GM12865 (cell line): Measurements from ENCODE around the gene SCAMP3.
A peak's percentile ranks its signal among the peaks of the same experiment; 100 is the strongest.

Experiments
- DNase-seq: peaks from one replicate; pipeline ENCODE4 v3.0.0; 2010; ENCODE audit warnings: low read depth
- H3K4me3 ChIP-seq: 2 replicates; pipeline ENCODE4 v1.5.1; 2011; ENCODE audit warnings: mild to moderate bottlenecking, low read depth, low read length, control low read depth
- TF ChIP-seq, protein P1 (sequence below): IDR thresholded peaks from 2 replicates; pipeline ENCODE4 v1.5.1; 2011; ENCODE audit warnings: low read length, control low read depth, low read depth, inconsistent platforms; ENCODE audit not compliant: insufficient read depth; ENCODE audit errors: missing control alignments

The SCAMP3 gene

DNA sequence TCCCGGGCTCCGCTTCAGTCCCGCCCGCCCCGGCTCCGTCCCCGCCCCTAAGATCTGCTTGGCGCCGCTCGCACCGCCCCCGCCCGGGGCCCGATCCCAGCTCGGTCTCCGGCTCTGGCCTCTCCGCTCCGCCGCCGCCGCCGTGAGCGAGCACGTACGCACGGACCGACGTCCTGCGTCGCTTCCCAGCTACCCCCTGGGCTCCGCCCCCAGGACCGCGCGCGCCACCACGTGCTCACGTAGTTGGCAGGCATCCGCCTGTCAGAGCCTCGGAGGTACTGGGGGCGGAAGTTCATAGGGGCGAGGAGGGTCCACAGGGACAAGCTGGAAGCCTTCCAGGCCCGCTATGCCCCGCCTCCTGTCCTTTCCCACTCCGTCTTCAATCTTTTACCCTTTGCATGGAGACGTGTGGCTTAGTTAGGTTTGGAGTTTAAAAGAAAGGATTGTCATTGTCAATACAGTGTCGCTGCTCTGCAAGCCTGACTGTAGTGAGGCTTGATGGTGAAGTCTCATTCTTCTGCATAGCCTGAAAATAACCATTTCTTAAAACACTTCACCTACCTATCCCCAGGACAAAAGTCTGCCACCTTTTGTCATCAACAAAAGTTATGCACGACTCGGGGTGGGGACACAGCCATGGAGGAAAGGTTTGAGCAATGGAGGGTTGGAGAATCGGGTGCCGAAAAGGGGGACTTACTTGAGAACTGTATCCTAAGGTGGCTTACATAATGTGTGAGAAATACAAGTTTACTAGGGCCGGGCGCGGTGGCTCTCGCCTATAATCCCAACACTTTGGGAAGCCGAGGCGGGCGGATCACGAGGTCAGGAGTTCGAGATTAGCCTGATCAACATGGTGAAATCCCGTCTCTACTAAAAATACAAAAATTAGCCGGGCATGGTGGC, 11.4 kb upstream of the SCAMP3 start, which contains the start of gene CLK2:
CLK2 (minus strand) TSS at position 162 of the 903 bp plus-strand sequence. CDS start 2,527 bp downstream, outside the sequence.
- DNase-seq = peak; percentile 98
- H3K4me3 ChIP-seq = peak within 1 kb of the TSS; percentile 77
- TF ChIP-seq, protein P1, sequence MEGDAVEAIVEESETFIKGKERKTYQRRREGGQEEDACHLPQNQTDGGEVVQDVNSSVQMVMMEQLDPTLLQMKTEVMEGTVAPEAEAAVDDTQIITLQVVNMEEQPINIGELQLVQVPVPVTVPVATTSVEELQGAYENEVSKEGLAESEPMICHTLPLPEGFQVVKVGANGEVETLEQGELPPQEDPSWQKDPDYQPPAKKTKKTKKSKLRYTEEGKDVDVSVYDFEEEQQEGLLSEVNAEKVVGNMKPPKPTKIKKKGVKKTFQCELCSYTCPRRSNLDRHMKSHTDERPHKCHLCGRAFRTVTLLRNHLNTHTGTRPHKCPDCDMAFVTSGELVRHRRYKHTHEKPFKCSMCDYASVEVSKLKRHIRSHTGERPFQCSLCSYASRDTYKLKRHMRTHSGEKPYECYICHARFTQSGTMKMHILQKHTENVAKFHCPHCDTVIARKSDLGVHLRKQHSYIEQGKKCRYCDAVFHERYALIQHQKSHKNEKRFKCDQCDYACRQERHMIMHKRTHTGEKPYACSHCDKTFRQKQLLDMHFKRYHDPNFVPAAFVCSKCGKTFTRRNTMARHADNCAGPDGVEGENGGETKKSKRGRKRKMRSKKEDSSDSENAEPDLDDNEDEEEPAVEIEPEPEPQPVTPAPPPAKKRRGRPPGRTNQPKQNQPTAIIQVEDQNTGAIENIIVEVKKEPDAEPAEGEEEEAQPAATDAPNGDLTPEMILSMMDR = no peak

DNA sequence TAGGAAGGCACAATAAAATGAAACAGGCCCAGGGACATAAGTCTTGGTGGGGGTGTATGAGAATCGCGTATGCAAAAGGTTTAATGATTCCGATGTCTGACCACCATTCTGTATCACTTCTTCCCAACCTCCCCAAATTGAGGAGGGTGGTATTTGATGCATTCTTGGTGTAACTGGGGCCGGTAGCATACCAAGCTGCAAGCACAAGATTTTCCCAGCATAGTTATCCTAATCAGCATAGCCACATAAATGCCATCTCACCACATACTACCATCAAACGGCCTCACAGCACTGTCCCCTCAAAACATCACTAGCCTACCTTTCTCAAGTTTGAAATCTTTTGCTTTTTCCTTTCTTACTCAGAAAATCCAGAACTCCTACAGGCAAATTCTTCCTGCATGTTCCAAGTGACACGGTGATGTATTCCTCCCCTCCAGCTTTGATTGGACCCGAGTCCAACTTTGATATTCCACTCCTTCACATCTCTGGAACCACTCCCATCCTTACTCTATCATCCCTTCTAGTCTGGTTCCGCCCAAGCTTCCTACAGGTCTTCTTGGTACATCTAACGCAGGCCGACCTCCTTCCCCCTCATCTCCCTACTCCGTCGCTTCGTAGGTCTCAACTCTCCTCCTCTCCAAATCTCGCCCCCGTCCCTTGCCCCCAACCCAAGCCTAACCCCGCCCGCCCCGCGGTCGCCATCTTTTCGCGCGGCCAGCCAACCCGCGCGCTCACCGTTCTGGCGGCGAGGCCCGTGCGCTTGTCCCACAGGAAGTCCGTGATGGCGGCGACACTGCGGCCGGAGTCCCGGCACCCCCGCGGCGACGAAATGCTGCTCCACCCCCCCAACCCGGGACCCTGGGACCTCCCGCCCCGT, 10.5 kb upstream of the SCAMP3 start:
- TF ChIP-seq, protein P1 = no peak
- no peak for DNase-seq
- peak overlapping the region; percentile 77 for H3K4me3 ChIP-seq

DNA sequence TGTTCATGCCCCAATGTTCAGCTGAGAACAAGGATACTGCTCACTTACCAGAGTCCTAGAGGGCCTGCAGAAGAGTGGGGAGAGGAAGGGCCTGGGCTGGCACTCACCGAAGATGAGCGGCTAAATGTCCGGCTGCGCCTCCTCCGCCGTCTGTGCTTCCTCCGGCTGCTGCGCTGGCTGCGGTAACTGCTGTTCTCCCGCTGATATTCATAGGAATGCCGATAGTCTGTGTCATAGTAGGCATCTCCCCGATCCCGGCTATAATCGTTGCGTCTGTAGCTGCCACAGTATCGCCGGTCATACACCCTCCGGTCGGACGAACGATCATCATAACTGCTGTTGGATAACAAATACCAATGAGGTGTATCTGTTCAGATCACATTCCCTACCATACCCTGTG, 7.2 kb upstream of the SCAMP3 start:
- no peak overlapping the region for H3K4me3 ChIP-seq
- no peak for DNase-seq
- TF ChIP-seq, protein P1 = no peak

DNA sequence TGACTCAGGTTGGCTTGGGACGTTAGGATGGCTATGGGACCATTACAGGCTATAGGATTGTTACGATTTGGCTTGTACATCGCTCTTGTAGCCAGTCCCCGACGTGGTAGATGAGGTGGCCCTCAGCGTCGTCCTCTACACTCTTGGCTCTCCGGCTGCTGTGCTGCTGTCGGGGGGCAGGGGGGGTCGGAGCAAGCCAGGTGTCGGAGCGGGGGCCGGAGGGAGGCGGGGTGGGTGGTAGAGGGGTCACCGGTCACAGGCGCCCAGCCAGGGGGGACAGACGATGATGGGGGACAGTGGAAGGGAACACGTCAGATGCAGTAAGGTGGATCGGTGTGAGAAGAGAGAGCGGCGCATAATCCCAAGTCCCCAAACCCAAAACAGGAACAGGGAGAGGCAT, 6.5 kb upstream of the SCAMP3 start:
- no peak for DNase-seq
- TF ChIP-seq, protein P1 = no peak

DNA sequence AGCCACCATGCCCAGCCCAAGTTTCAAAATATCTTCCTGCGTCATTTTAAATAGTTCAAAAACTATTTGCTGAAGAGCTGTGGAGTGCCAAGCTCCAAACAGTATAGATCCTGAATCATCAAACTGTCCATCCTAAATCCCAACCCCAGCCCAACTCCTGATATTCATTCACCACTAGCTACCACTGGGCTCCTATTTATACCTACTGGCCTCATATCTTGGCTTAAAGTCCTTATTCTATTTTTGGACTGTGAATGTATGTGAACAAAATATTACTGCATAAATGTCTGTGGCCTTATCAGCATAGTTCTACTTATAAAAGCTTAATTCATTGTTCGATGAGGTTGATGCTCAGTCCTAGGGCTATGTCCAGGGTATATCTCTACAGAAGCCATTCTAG, 5.2 kb upstream of the SCAMP3 start:
- DNase-seq = no peak
- TF ChIP-seq, protein P1 = no peak
- no peak overlapping the region for H3K4me3 ChIP-seq

More for the DNA sequence above, 6.5 kb upstream of the SCAMP3 start:
- no peak overlapping the region for H3K4me3 ChIP-seq

DNA sequence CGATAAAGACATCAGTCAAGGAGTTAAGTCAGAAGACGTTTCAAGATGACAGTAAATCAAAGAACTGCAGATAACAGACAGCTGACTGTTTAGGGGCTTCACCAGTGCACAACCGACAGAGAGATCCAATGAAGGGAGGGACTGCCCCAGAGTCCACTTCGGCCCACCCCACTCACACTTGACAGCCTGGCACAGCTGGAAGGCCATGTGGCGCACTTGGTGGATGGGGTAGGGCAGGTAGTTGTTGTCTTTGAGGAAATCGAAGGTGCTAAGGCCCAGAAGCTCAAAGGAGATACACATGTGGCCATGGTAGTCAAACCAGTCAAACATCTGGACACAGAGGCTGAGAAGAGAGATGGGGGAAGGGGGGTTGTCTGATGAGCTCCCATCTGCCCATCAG, 4.4 kb upstream of the SCAMP3 start:
- no peak overlapping the region for H3K4me3 ChIP-seq
- TF ChIP-seq, protein P1 = no peak
- DNase-seq = no peak
